ENCODE measurements around the gene KCNH2.

DNA sequence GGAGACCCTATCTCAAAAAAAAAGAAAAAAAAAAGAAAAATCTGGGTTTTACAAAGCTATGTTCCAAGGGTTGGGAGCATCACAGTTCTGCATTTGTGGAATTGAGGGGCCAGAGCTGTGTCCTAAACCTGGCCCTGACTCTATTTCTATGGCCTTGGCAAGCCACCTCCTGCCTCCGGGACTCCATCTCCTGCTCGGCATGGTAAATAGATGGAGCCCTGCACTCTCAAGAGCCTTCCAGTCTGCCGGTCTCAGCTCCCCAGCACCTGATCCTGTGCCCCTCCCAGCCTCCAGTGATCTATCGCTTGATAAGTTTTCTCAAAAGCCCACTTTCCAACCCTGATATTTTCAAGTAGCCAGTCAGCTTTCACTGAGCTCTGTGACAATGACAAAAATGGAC lies 43.0 kb downstream of the KCNH2 start:
- TF ChIP-seq EP300 (IDR thresholded peaks at IDR 0.05) (no peak), POLR2A (IDR thresholded peaks at IDR 0.05) (no peak), POLR2AphosphoS5 (IDR thresholded peaks at IDR 0.05) (no peak)
- TF ChIP-seq, protein P1, sequence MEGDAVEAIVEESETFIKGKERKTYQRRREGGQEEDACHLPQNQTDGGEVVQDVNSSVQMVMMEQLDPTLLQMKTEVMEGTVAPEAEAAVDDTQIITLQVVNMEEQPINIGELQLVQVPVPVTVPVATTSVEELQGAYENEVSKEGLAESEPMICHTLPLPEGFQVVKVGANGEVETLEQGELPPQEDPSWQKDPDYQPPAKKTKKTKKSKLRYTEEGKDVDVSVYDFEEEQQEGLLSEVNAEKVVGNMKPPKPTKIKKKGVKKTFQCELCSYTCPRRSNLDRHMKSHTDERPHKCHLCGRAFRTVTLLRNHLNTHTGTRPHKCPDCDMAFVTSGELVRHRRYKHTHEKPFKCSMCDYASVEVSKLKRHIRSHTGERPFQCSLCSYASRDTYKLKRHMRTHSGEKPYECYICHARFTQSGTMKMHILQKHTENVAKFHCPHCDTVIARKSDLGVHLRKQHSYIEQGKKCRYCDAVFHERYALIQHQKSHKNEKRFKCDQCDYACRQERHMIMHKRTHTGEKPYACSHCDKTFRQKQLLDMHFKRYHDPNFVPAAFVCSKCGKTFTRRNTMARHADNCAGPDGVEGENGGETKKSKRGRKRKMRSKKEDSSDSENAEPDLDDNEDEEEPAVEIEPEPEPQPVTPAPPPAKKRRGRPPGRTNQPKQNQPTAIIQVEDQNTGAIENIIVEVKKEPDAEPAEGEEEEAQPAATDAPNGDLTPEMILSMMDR (IDR thresholded peaks at IDR 0.05) = no peak

Measured in suprapubic skin (tissue), 4 donors.